GM12892 (cell line): ENCODE results near the gene MMP14.

ENCODE experiments used
- POLR2A ChIP-seq: IDR thresholded peaks from 2 replicates; pipeline ENCODE4 v1.6.1; 2011; ENCODE audit warnings: low read depth, low read length, control low read depth
- POLR2AphosphoS5 ChIP-seq: IDR thresholded peaks from 2 replicates; pipeline ENCODE4 v1.6.1; 2011; ENCODE audit warnings: low read depth, low read length, control low read depth
- TAF1 ChIP-seq: IDR thresholded peaks from 2 replicates; pipeline ENCODE4 v1.6.1; 2011; ENCODE audit warnings: low read depth, mild to moderate bottlenecking, control low read depth, low read length, borderline replicate concordance

DNA sequence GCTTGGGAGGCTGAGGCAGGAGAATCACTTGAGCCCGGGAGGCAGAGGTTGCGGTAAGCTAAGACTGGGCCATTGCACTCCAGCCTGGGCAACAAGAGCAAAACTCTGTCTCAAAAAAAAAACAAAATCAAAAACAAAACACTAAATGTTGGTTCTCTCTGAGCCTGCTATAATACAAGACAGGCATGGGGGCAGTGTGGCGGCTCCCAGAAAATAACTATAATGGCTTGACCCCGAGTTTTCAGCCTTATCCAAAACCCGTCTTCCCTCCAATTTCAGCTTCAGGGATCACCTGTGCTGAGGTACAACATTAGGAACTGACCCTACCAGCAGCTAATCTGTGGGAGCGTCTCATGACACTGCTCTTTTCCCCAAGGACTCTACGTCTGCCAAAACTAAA, 22.0 kb upstream of the MMP14 start:
- TF ChIP-seq POLR2AphosphoS5 (no peak), POLR2A (no peak), TAF1 (no peak)
